Right lobe of liver (tissue), 6 donors: Measurements from ENCODE around the gene CRYBA1. TPM values are rescaled to one million over a fixed set of nuclear protein-coding genes. Genes with fewer than 3 reads are reported as not detected.
A peak's percentile ranks its signal among the peaks of the same experiment; 100 is the strongest.
"Not testable (repeated sequence)": the region's sequence is repeated elsewhere in the genome, so short reads cannot be mapped to it uniquely, and the experiment has no call there.

ENCODE experiments used
- ATAC-seq, 4 donors: fragments of 200-7000 bp; cut with Tn5 transposase; one replicate each; pipeline ENCODE4 v1.9.1; 2020; ENCODE audit warnings: mild to moderate bottlenecking in 4 of 4, moderate library complexity in 4 of 4
- DNase-seq, 3 donors: peaks; one replicate each; pipeline ENCODE4 v3.0.0-alpha.2; 2020
- H3K27ac ChIP-seq, 3 donors: fragments of 200-600 bp; one replicate each; pipeline ENCODE4 v1.8.0; 2022
- H3K27me3 ChIP-seq, 2 donors: fragments of 200-600 bp; one replicate each; pipeline ENCODE4 v1.8.0; 2022
- H3K36me3 ChIP-seq, 4 donors: fragments of 200-600 bp; sonication (generic) in 1 of 4; one replicate each; pipeline versions ENCODE4 v1.5.1 to v1.8.0; 2017 to 2022; ENCODE audit warnings: control low read depth in 1 of 4
- H3K4me1 ChIP-seq, 4 donors: fragments of 200-600 bp; sonication (generic) in 1 of 4; one replicate each; pipeline versions ENCODE4 v1.5.1 to v1.8.0; 2017 to 2022; ENCODE audit warnings: control low read depth in 1 of 4
- H3K4me3 ChIP-seq, 3 donors: fragments of 200-600 bp; one replicate each; pipeline ENCODE4 v1.8.0; 2022
- H3K9me3 ChIP-seq, 4 donors: fragments of 200-600 bp; sonication (generic) in 1 of 4; one replicate each; pipeline versions ENCODE4 v1.5.1 to v1.8.0; 2017 to 2022; ENCODE audit warnings: control low read depth in 1 of 4
- CTCF ChIP-seq, 4 donors: fragments of 200-600 bp in 3 of 4; fragments of 450-650 bp in 1 of 4; IDR thresholded peaks; one replicate each; pipeline versions ENCODE4 v1.5.1 to v1.8.0; 2016 to 2022; ENCODE audit warnings: antibody characterized with exemption in 4 of 4, mild to moderate bottlenecking in 2 of 4
- POLR2A ChIP-seq: fragments of 450-650 bp; IDR thresholded peaks from one replicate; pipeline ENCODE4 v1.6.1; 2017; ENCODE audit warnings: antibody characterized with exemption, mild to moderate bottlenecking
- WGBS: methylation state at CpG from one replicate; pipeline ENCODE4 v1.1.6; 2018; ENCODE audit warnings: low coverage, low lambda C conversion rate; ENCODE audit not compliant: insufficient coverage; ENCODE audit errors: missing lambda C conversion rate; 5-methylcytosine and 5-hydroxymethylcytosine counted together
- intact Hi-C, 2 donors: fragments of 100-400 bp; cut with DNase I; formaldehyde crosslinking; loops; one replicate each; pipeline versions ENCODE4 v1.11.2 to v1.14.1; 2022
- total RNA-seq, 6 experiments: library from RNA; depleted of rRNA in 2 of 6; stranded (reverse); fragments of >200 nt in 2 of 6; fragmentation: NEBNext Ultra II Directional in 3 of 6; extraction: Animal tissue kit (Norgen Biotek cat#: 25700) in 3 of 6; gene quantifications; one replicate each; pipeline versions ENCODE4 v1.1.0 to v1.2.4, GENCODE V29; 2016 to 2023
- donor health status: DM: no; HTN: yes; CAD: no.
- donor health status: DM: no; HTN: no; CAD: no.
- donor health status: DM: no; HTN: no; CAD: no.
- donor health status: DM: no; HTN: yes; CAD: no.
- donor health status: DM: no; HTN: yes; CAD: no.

The CRYBA1 gene
- total RNA-seq, 6 experiments from 2014 or later = not detected

GRCh38 chr17:29257756-29258155 lies 11.1 kb downstream of the CRYBA1 start:
- intact Hi-C loops = no loop called here
- H3K4me1 ChIP-seq = peaks cover 0 to 23% (median 6%) of the 10 kb centered on the region in 4 donors
- H3K4me3 ChIP-seq = no peak overlapping the region
- no peaks in the 10 kb centered on the region for H3K9me3 ChIP-seq
- H3K27me3 ChIP-seq = no peaks in the 10 kb centered on the region
- no peak for TF ChIP-seq POLR2A
- no peak for TF ChIP-seq CTCF (IDR thresholded peaks at IDR 0.05)
- WGBS = 63% methylated on average over 3 of the region's 3 CpGs
- no peak overlapping the region for H3K27ac ChIP-seq
- peak in 3 of 4 donors; percentile 34 to 51 (median 46) for ATAC-seq
- peaks cover 0 to 23% (median 17%) of the 10 kb centered on the region in 4 donors for H3K36me3 ChIP-seq
- DNase-seq = no peak

- Histone ChIP-seq H3K4me1 (no peaks in the 10 kb centered on the region), H3K27ac (no peak overlapping the region), H3K4me3 (no peak overlapping the region), H3K36me3 (peaks cover 0 to 69% (median 42%) of the 10 kb centered on the region in 4 donors), H3K9me3 (no peaks in the 10 kb centered on the region), H3K27me3 (no peaks in the 10 kb centered on the region)
- DNase-seq = no peak
- TF ChIP-seq CTCF (IDR thresholded peaks at IDR 0.05) (no peak), POLR2A (no peak)
- ATAC-seq = no peak
- intact Hi-C loops = no loop called here
- WGBS = 77% methylated on average over 5 of the region's 5 CpGs
Observed at GRCh38 chr17:29263916-29264315, 17.3 kb downstream of the CRYBA1 start.

- Histone ChIP-seq H3K36me3 (peaks cover 0 to 34% (median 5%) of the 10 kb centered on the region in 4 donors), H3K4me1 (peaks cover 0 to 28% (median 8%) of the 10 kb centered on the region in 4 donors)
- intact Hi-C loops, H3K9me3 ChIP-seq, H3K27me3 ChIP-seq, H3K4me3 ChIP-seq, DNase-seq, ATAC-seq, H3K27ac ChIP-seq: not testable (repeated sequence)
- WGBS = 85% methylated on average over 8 of the region's 9 CpGs
Observed at GRCh38 chr17:29271980-29272379, 25.3 kb downstream of the CRYBA1 start.

GRCh38 chr17:29273924-29274323 lies 27.3 kb downstream of the CRYBA1 start:
- Histone ChIP-seq H3K9me3 (peaks cover 0 to 3% (median 0%) of the 10 kb centered on the region in 4 donors), H3K27ac (no peak overlapping the region), H3K27me3 (no peaks in the 10 kb centered on the region), H3K36me3 (peaks cover 0 to 21% (median 2%) of the 10 kb centered on the region in 4 donors), H3K4me1 (peaks cover 0 to 33% (median 8%) of the 10 kb centered on the region in 4 donors), H3K4me3 (no peak overlapping the region)
- DNase-seq (no peak), ATAC-seq (peak; percentile 33 to 71 (median 37))
- 33% methylated on average over 1 of the region's 1 CpG for WGBS
- TF ChIP-seq CTCF (IDR thresholded peaks at IDR 0.05) (no peak), POLR2A (no peak)
- intact Hi-C loops = no loop called here

GRCh38 chr17:29278692-29279091 lies 32.0 kb downstream of the CRYBA1 start:
- TF ChIP-seq CTCF (IDR thresholded peaks at IDR 0.05) (no peak), POLR2A (no peak)
- H3K4me1 ChIP-seq = peaks cover 0 to 39% (median 8%) of the 10 kb centered on the region in 4 donors
- no peaks in the 10 kb centered on the region for H3K27me3 ChIP-seq
- peaks cover 0 to 3% (median 1%) of the 10 kb centered on the region in 4 donors for H3K9me3 ChIP-seq
- peaks cover 8 to 20% (median 18%) of the 10 kb centered on the region in 4 donors for H3K36me3 ChIP-seq
- no peak overlapping the region for H3K27ac ChIP-seq
- H3K4me3 ChIP-seq = no peak overlapping the region
- intact Hi-C loops = no loop called here
- no peak for ATAC-seq
- DNase-seq = no peak
